WTC11 (cell line): ENCODE data around the gene SEMA4D. TPM values are rescaled to one million over a fixed set of nuclear protein-coding genes. Genes with fewer than 3 reads are reported as not detected.

Experiments
- ATAC-seq: fragments of 200-7000 bp; cut with Tn5 transposase; 2 replicates; pipeline ENCODE4 v1.10.0; 2021; ENCODE audit warnings: mild to moderate bottlenecking, moderate library complexity
- CTCF ChIA-PET: fragments of 300-600 bp; sonication (Branson Sonifier 250); formaldehyde crosslinking; loops from one replicate; lab custom pipeline; 2021; ENCODE audit warnings: antibody characterized with exemption; lab: Charles Lee
- POLR2A ChIA-PET: fragments of 350-600 bp; sonication (Branson Sonifier 250); formaldehyde crosslinking; loops from one replicate; lab custom pipeline; 2021; ENCODE audit warnings: antibody characterized with exemption; lab: Charles Lee
- DNase-seq: peaks from one replicate; pipeline ENCODE4 v3.0.0; 2021; ENCODE audit warnings: low spot score
- H3K27ac Mint-ChIP-seq: 2 replicates; pipeline ENCODE4 v1.8.0; 2021; ENCODE audit warnings: mixed read lengths
- H3K27me3 Mint-ChIP-seq: 2 replicates; pipeline ENCODE4 v1.8.0; 2021; ENCODE audit warnings: low read depth, mild to moderate bottlenecking, moderate library complexity, mixed read lengths
- H3K36me3 Mint-ChIP-seq: 2 replicates; pipeline ENCODE4 v1.8.0; 2021; ENCODE audit warnings: mixed read lengths
- H3K4me1 Mint-ChIP-seq: 2 replicates; pipeline ENCODE4 v1.8.0; 2022; ENCODE audit warnings: mixed read lengths
- H3K4me3 Mint-ChIP-seq: 2 replicates; pipeline ENCODE4 v1.8.0; 2021; ENCODE audit warnings: mild to moderate bottlenecking, moderate library complexity, mixed read lengths
- H3K9me3 Mint-ChIP-seq: 2 replicates; pipeline ENCODE4 v1.8.0; 2021; ENCODE audit warnings: mixed read lengths
- KAT7 ChIP-seq: sonication (generic); formaldehyde crosslinking; IDR thresholded peaks from 2 replicates; pipeline ENCODE4 v1.8.1; 2023; ENCODE audit warnings: missing genetic modification reagents, mild to moderate bottlenecking, borderline replicate concordance
- MYBL2 ChIP-seq: sonication (generic); formaldehyde crosslinking; IDR thresholded peaks from 2 replicates; pipeline ENCODE4 v1.8.1; 2023; ENCODE audit warnings: mild to moderate bottlenecking, moderate library complexity, missing genetic modification reagents
- PRRX2 ChIP-seq: fragments of 250-450 bp; sonication (Bioruptor Pico); IDR thresholded peaks from 2 replicates; pipeline ENCODE4 v1.8.0; 2021; ENCODE audit warnings: mild to moderate bottlenecking
- SMAD3 ChIP-seq: sonication (generic); formaldehyde crosslinking; IDR thresholded peaks from 2 replicates; pipeline ENCODE4 v1.8.0; 2022; ENCODE audit warnings: missing genetic modification reagents, mild to moderate bottlenecking, borderline replicate concordance
- TCF7 ChIP-seq: sonication (generic); formaldehyde crosslinking; IDR thresholded peaks from 2 replicates; pipeline ENCODE4 v1.8.0; 2022; ENCODE audit warnings: mild to moderate bottlenecking, low read depth, missing genetic modification reagents, moderate library complexity
- TEAD1 ChIP-seq: sonication (generic); formaldehyde crosslinking; IDR thresholded peaks from 2 replicates; pipeline ENCODE4 v1.8.0; 2022; ENCODE audit warnings: mild to moderate bottlenecking, missing genetic modification reagents
- TEAD4 ChIP-seq: sonication (generic); formaldehyde crosslinking; IDR thresholded peaks from 2 replicates; pipeline ENCODE4 v1.8.0; 2022; ENCODE audit warnings: mild to moderate bottlenecking, missing genetic modification reagents
- ZNF138 ChIP-seq: sonication (generic); formaldehyde crosslinking; conservative IDR thresholded peaks from 2 replicates; pipeline ENCODE4 v1.8.1; 2022; ENCODE audit warnings: mild to moderate bottlenecking, moderate library complexity, missing genetic modification reagents
- ZNF263 ChIP-seq: sonication (generic); formaldehyde crosslinking; IDR thresholded peaks from 2 replicates; pipeline ENCODE4 v1.8.1; 2022; ENCODE audit warnings: low read depth, mild to moderate bottlenecking, moderate library complexity, missing genetic modification reagents
- total RNA-seq: library from RNA; stranded (reverse); gene quantifications from 3 replicates; pipeline ENCODE4 v1.2.3, GENCODE V29; 2021
- TF ChIP-seq, protein P1 (sequence below): sonication (generic); formaldehyde crosslinking; IDR thresholded peaks from 2 replicates; pipeline ENCODE4 v1.8.0; 2022; ENCODE audit warnings: mild to moderate bottlenecking, missing genetic modification reagents
- TF ChIP-seq, protein P2 (sequence below): sonication (generic); formaldehyde crosslinking; IDR thresholded peaks from 2 replicates; pipeline ENCODE4 v1.8.1; 2022; ENCODE audit warnings: mild to moderate bottlenecking, missing genetic modification reagents, moderate library complexity, borderline replicate concordance
- TF ChIP-seq, protein P3 (sequence below): sonication (generic); formaldehyde crosslinking; IDR thresholded peaks from 2 replicates; pipeline ENCODE4 v1.8.1; 2023; ENCODE audit warnings: mild to moderate bottlenecking, missing genetic modification reagents, moderate library complexity
- TF ChIP-seq, protein P4 (sequence below): fragments of 250-450 bp; sonication (Bioruptor Pico); IDR thresholded peaks from 2 replicates; pipeline ENCODE4 v2.1.2; 2022; ENCODE audit warnings: mild to moderate bottlenecking, moderate library complexity
- TF ChIP-seq, protein P5 (sequence below): fragments of 250-450 bp; sonication (Bioruptor Pico); IDR thresholded peaks from 2 replicates; pipeline ENCODE4 v1.9.0; 2021; ENCODE audit warnings: mild to moderate bottlenecking
- TF ChIP-seq, protein P6 (sequence below): sonication (generic); formaldehyde crosslinking; IDR thresholded peaks from 2 replicates; pipeline ENCODE4 v1.8.1; 2022; ENCODE audit warnings: low read depth, mild to moderate bottlenecking, moderate library complexity, missing genetic modification reagents, borderline replicate concordance
- TF ChIP-seq, protein P7 (sequence below): sonication (generic); formaldehyde crosslinking; IDR thresholded peaks from 2 replicates; pipeline ENCODE4 v1.8.1; 2023; ENCODE audit warnings: mild to moderate bottlenecking, missing genetic modification reagents

SEMA4D gene
- total RNA-seq, 1 experiment from 2014 or later: 67.8 TPM

DNA sequence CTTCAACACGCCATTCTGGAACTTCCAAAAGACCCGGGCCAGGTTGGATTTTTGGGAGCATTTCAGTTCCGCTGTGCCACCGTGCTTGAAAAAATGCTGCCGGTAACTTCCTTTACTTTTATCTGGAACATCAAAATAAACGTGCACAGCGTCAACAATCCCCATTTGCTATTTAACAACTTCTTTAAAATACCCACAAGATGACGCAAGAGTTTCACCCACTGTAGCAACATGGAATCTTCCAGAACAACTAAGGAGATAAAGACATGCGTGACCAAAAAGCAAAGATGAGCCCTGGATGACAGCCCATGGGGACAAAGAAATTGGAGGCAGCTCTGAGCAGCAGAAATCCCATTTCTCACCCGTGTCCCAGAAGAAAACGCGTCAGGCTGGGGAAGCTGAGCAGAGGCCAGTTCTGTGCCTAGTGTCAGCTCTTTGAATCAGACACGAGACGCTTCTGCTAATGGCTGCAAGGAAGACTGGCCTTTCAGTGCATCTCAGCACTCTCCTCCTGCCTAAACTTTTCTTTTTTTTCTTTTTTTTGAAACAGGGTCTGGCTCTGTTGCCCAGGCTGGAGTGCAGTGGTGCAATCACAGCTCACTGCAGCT is 118.3 kb downstream of the SEMA4D start:
- no peaks in the 10 kb centered on the region for H3K27me3 Mint-ChIP-seq
- peaks cover 6% of the 10 kb centered on the region for H3K4me1 Mint-ChIP-seq
- DNase-seq (no peak), ATAC-seq (no peak)
- no peak for TF ChIP-seq TCF7 (CRISPR knock-in tag)
- TF ChIP-seq, protein P1, sequence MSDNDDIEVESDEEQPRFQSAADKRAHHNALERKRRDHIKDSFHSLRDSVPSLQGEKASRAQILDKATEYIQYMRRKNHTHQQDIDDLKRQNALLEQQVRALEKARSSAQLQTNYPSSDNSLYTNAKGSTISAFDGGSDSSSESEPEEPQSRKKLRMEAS: no peak
- TF ChIP-seq SMAD3 (CRISPR knock-in tag): no peak
- TF ChIP-seq, protein P2, sequence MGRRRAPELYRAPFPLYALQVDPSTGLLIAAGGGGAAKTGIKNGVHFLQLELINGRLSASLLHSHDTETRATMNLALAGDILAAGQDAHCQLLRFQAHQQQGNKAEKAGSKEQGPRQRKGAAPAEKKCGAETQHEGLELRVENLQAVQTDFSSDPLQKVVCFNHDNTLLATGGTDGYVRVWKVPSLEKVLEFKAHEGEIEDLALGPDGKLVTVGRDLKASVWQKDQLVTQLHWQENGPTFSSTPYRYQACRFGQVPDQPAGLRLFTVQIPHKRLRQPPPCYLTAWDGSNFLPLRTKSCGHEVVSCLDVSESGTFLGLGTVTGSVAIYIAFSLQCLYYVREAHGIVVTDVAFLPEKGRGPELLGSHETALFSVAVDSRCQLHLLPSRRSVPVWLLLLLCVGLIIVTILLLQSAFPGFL (CRISPR knock-in tag): no peak
- TF ChIP-seq, protein P3, sequence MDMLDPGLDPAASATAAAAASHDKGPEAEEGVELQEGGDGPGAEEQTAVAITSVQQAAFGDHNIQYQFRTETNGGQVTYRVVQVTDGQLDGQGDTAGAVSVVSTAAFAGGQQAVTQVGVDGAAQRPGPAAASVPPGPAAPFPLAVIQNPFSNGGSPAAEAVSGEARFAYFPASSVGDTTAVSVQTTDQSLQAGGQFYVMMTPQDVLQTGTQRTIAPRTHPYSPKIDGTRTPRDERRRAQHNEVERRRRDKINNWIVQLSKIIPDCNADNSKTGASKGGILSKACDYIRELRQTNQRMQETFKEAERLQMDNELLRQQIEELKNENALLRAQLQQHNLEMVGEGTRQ: no peak
- no peak for TF ChIP-seq TEAD4 (CRISPR knock-in tag)
- no peak for TF ChIP-seq KAT7 (CRISPR knock-in tag)
- TF ChIP-seq, protein P4, sequence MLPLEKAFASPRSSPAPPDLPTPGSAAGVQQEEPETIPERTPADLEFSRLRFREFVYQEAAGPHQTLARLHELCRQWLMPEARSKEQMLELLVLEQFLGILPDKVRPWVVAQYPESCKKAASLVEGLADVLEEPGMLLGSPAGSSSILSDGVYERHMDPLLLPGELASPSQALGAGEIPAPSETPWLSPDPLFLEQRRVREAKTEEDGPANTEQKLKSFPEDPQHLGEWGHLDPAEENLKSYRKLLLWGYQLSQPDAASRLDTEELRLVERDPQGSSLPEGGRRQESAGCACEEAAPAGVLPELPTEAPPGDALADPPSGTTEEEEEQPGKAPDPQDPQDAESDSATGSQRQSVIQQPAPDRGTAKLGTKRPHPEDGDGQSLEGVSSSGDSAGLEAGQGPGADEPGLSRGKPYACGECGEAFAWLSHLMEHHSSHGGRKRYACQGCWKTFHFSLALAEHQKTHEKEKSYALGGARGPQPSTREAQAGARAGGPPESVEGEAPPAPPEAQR (CRISPR knock-in tag): no peak
- TF ChIP-seq, protein P5, sequence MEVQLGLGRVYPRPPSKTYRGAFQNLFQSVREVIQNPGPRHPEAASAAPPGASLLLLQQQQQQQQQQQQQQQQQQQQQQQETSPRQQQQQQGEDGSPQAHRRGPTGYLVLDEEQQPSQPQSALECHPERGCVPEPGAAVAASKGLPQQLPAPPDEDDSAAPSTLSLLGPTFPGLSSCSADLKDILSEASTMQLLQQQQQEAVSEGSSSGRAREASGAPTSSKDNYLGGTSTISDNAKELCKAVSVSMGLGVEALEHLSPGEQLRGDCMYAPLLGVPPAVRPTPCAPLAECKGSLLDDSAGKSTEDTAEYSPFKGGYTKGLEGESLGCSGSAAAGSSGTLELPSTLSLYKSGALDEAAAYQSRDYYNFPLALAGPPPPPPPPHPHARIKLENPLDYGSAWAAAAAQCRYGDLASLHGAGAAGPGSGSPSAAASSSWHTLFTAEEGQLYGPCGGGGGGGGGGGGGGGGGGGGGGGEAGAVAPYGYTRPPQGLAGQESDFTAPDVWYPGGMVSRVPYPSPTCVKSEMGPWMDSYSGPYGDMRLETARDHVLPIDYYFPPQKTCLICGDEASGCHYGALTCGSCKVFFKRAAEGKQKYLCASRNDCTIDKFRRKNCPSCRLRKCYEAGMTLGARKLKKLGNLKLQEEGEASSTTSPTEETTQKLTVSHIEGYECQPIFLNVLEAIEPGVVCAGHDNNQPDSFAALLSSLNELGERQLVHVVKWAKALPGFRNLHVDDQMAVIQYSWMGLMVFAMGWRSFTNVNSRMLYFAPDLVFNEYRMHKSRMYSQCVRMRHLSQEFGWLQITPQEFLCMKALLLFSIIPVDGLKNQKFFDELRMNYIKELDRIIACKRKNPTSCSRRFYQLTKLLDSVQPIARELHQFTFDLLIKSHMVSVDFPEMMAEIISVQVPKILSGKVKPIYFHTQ (CRISPR knock-in tag): no peak
- TF ChIP-seq ZNF138 (CRISPR knock-in tag): no peak
- TF ChIP-seq PRRX2: no peak
- TF ChIP-seq, protein P6, sequence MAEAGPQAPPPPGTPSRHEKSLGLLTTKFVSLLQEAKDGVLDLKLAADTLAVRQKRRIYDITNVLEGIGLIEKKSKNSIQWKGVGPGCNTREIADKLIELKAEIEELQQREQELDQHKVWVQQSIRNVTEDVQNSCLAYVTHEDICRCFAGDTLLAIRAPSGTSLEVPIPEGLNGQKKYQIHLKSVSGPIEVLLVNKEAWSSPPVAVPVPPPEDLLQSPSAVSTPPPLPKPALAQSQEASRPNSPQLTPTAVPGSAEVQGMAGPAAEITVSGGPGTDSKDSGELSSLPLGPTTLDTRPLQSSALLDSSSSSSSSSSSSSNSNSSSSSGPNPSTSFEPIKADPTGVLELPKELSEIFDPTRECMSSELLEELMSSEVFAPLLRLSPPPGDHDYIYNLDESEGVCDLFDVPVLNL (CRISPR knock-in tag): no peak
- TF ChIP-seq MYBL2 (CRISPR knock-in tag): no peak
- TF ChIP-seq TEAD1 (CRISPR knock-in tag): no peak
- no peak for TF ChIP-seq ZNF263 (CRISPR knock-in tag)
- TF ChIP-seq, protein P7, sequence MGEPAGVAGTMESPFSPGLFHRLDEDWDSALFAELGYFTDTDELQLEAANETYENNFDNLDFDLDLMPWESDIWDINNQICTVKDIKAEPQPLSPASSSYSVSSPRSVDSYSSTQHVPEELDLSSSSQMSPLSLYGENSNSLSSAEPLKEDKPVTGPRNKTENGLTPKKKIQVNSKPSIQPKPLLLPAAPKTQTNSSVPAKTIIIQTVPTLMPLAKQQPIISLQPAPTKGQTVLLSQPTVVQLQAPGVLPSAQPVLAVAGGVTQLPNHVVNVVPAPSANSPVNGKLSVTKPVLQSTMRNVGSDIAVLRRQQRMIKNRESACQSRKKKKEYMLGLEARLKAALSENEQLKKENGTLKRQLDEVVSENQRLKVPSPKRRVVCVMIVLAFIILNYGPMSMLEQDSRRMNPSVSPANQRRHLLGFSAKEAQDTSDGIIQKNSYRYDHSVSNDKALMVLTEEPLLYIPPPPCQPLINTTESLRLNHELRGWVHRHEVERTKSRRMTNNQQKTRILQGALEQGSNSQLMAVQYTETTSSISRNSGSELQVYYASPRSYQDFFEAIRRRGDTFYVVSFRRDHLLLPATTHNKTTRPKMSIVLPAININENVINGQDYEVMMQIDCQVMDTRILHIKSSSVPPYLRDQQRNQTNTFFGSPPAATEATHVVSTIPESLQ (CRISPR knock-in tag): no peak
- ChIA-PET POLR2A (no interaction called here), CTCF (interaction anchor here (2.4 kb wide), 1 partner anchor 169 kb away, joined by 7 read pairs; no protein-coding TSS in a partner anchor)
- H3K9me3 Mint-ChIP-seq: no peaks in the 10 kb centered on the region
- no peak overlapping the region for H3K27ac Mint-ChIP-seq
- H3K36me3 Mint-ChIP-seq: peaks cover 48% of the 10 kb centered on the region
- no peak overlapping the region for H3K4me3 Mint-ChIP-seq
